Occipital lobe (tissue), 2 donors: Measurements from ENCODE around the gene FHOD3. TPM values are rescaled to one million over a fixed set of nuclear protein-coding genes. Genes with fewer than 3 reads are reported as not detected.
"Not testable (repeated sequence)": the region's sequence is repeated elsewhere in the genome, so short reads cannot be mapped to it uniquely, and the experiment has no call there.

Experiments used
- DNase-seq: peaks from one replicate; lab custom pipeline; 2025; lab: John Stamatoyannopoulos, UW
- total RNA-seq: library from RNA; depleted of rRNA; stranded (reverse); fragments of >200 nt; gene quantifications from one replicate; pipeline ENCODE4 v1.2.3, GENCODE V29; 2014

FHOD3 gene
- total RNA-seq, 1 donor from 2014 or later = 51.2 TPM

- DNase-seq = no peak
Measured at GRCh38 chr18:36728345-36728744, 430.8 kb downstream of the FHOD3 start.

GRCh38 chr18:36729197-36729596 lies 431.7 kb downstream of the FHOD3 start:
- DNase-seq = no peak

- DNase-seq = no peak
Measured at GRCh38 chr18:36732264-36732663, 434.8 kb downstream of the FHOD3 start.

GRCh38 chr18:36733150-36733549 lies 435.6 kb downstream of the FHOD3 start:
- no peak for DNase-seq

GRCh38 chr18:36734596-36734995 lies 437.1 kb downstream of the FHOD3 start:
- DNase-seq = no peak

- no peak for DNase-seq
Measured at GRCh38 chr18:36735130-36735529, 437.6 kb downstream of the FHOD3 start.

- DNase-seq = no peak
Measured at GRCh38 chr18:36736094-36736493, 438.6 kb downstream of the FHOD3 start.

GRCh38 chr18:36737316-36737715 lies 439.8 kb downstream of the FHOD3 start:
- DNase-seq = no peak

- DNase-seq = no peak
Measured at GRCh38 chr18:36744261-36744876, 446.9 kb downstream of the FHOD3 start.

- no peak for DNase-seq
Measured at GRCh38 chr18:36745219-36745975, 447.9 kb downstream of the FHOD3 start.

GRCh38 chr18:36752929-36753865 lies 455.7 kb downstream of the FHOD3 start:
- DNase-seq = no peak

- no peak for DNase-seq
Measured at GRCh38 chr18:36756242-36756641, 458.7 kb downstream of the FHOD3 start.

GRCh38 chr18:36757081-36757480 lies 459.6 kb downstream of the FHOD3 start:
- DNase-seq = no peak

- no peak for DNase-seq
Measured at GRCh38 chr18:36757991-36758390, 460.5 kb downstream of the FHOD3 start.

GRCh38 chr18:36758623-36759022 lies 461.1 kb downstream of the FHOD3 start:
- no peak for DNase-seq

- no peak for DNase-seq
Measured at GRCh38 chr18:36759167-36759776, 461.8 kb downstream of the FHOD3 start.

- DNase-seq = no peak
Measured at GRCh38 chr18:36760598-36760997, 463.1 kb downstream of the FHOD3 start.

GRCh38 chr18:36761186-36761698 lies 463.7 kb downstream of the FHOD3 start:
- DNase-seq = no peak

- no peak for DNase-seq
Measured at GRCh38 chr18:36762074-36762473, 464.6 kb downstream of the FHOD3 start.

GRCh38 chr18:36762965-36763364 lies 465.5 kb downstream of the FHOD3 start:
- DNase-seq = not testable (repeated sequence)

GRCh38 chr18:36766836-36767235 lies 469.3 kb downstream of the FHOD3 start:
- DNase-seq = no peak
